RWPE2 (cell line): ENCODE measurements around the gene ZKSCAN3.
"Not testable (repeated sequence)": the region's sequence is repeated elsewhere in the genome, so short reads cannot be mapped to it uniquely, and the experiment has no call there.

Experiments
- ATAC-seq: fragments of 200-7000 bp; cut with Tn5 transposase; 3 replicates; pipeline ENCODE4 v1.9.1; 2021; ENCODE audit warnings: low read depth
- DNase-seq: peaks from one replicate; pipeline ENCODE4 v3.0.0-alpha.2; 2020; ENCODE audit warnings: low spot score
- H3K27ac ChIP-seq: fragments of 450-650 bp; 2 replicates; pipeline ENCODE4 v1.5.1; 2017; ENCODE audit warnings: mild to moderate bottlenecking; ENCODE audit not compliant: poor library complexity, severe bottlenecking
- H3K27me3 ChIP-seq: fragments of 250-450 bp; sonication (Bioruptor Pico); 2 replicates; pipeline ENCODE4 v1.5.1; 2021; ENCODE audit warnings: mild to moderate bottlenecking, moderate library complexity; ENCODE audit not compliant: insufficient read depth, poor library complexity, severe bottlenecking
- H3K36me3 ChIP-seq: fragments of 250-450 bp; sonication (Bioruptor Pico); 2 replicates; pipeline ENCODE4 v1.5.1; 2020; ENCODE audit warnings: low read depth, mild to moderate bottlenecking, moderate library complexity
- H3K4me1 ChIP-seq: fragments of 250-450 bp; sonication (Bioruptor Pico); 2 replicates; pipeline ENCODE4 v1.5.1; 2021; ENCODE audit warnings: mild to moderate bottlenecking, moderate library complexity; ENCODE audit not compliant: insufficient read depth, poor library complexity, severe bottlenecking
- H3K4me3 ChIP-seq: fragments of 250-450 bp; sonication (Bioruptor Pico); 2 replicates; pipeline ENCODE4 v1.5.1; 2021; ENCODE audit warnings: mild to moderate bottlenecking, moderate library complexity; ENCODE audit not compliant: severe bottlenecking
- H3K9me3 ChIP-seq: fragments of 250-450 bp; sonication (Bioruptor Pico); 2 replicates; pipeline ENCODE4 v1.5.1; 2021; ENCODE audit warnings: mild to moderate bottlenecking, moderate library complexity; ENCODE audit not compliant: severe bottlenecking
- TF ChIP-seq, protein P1 (sequence below): fragments of 450-650 bp; IDR thresholded peaks from one replicate; pipeline ENCODE4 v1.5.1; 2017; ENCODE audit warnings: mild to moderate bottlenecking, moderate library complexity; ENCODE audit not compliant: poor library complexity, severe bottlenecking

Gene ZKSCAN3

DNA sequence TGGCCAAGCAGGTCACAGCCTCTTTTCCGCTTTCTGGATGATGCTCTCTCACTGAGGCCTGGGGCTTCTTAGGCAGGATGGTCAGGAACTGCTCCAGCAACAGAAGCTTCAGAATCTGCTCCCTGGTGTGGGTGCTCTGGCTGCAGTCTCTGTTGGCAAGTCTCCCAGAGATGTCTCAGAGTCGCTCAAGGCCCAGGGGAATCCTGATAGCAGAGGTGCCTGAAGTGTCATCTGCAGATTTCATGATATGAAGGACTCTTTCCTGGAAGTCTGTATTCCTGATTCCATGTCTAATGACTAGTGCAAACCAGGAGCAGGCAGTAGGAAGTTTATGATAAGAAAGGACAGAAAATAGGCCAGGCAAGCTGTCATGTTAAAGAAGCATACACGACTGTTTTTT lies 34.1 kb upstream of the ZKSCAN3 start:
- TF ChIP-seq, protein P1, sequence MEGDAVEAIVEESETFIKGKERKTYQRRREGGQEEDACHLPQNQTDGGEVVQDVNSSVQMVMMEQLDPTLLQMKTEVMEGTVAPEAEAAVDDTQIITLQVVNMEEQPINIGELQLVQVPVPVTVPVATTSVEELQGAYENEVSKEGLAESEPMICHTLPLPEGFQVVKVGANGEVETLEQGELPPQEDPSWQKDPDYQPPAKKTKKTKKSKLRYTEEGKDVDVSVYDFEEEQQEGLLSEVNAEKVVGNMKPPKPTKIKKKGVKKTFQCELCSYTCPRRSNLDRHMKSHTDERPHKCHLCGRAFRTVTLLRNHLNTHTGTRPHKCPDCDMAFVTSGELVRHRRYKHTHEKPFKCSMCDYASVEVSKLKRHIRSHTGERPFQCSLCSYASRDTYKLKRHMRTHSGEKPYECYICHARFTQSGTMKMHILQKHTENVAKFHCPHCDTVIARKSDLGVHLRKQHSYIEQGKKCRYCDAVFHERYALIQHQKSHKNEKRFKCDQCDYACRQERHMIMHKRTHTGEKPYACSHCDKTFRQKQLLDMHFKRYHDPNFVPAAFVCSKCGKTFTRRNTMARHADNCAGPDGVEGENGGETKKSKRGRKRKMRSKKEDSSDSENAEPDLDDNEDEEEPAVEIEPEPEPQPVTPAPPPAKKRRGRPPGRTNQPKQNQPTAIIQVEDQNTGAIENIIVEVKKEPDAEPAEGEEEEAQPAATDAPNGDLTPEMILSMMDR, result no peak
- Histone ChIP-seq H3K4me3 (no peak overlapping the region), H3K36me3 (no peaks in the 10 kb centered on the region), H3K27me3 (no peaks in the 10 kb centered on the region), H3K27ac (no peak overlapping the region), H3K9me3 (no peaks in the 10 kb centered on the region), H3K4me1 (no peaks in the 10 kb centered on the region)
- no peak for ATAC-seq
- no peak for DNase-seq

DNA sequence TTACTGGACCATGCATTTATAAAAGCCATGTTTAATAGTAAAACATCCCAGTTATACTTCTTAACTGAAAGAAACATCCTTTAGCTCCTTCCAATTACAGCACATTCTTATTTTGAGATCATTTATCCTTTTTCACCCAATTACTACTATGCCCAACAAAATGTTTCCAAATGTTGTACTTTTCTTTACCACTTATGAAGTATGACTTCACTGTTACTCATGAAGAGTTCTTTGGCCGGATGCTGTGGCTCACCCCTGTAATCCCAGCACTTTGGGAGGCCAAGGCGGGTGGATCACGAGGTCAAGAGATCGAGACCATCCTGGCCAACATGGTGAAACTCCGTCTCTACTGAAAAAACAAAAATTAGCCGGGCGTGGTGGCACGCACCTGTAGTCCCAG lies 31.9 kb upstream of the ZKSCAN3 start:
- not testable (repeated sequence) for H3K27ac ChIP-seq, H3K27me3 ChIP-seq, DNase-seq, H3K9me3 ChIP-seq, H3K36me3 ChIP-seq, H3K4me1 ChIP-seq, H3K4me3 ChIP-seq, ATAC-seq

DNA sequence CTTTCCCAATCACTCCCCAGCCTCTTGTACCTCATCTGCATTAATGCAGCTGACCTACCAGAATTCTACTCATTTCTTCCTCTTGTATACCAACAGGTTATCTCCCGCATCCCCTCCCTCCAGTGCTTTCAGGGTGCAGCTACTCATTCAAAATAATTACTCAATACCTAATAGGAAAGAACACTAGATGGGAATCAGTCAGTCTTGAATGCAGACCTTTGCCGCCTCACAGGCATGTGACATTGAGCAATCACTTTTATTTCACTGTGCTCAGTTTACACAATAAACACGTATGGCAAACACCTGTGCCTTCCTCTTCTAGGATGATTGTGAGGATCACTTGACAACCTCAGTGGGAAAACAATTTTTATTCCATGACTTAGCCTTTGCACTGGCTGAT lies 27.1 kb upstream of the ZKSCAN3 start:
- no peaks in the 10 kb centered on the region for H3K4me1 ChIP-seq
- ATAC-seq (no peak), DNase-seq (no peak)
- H3K4me3 ChIP-seq, result no peak overlapping the region
- no peak overlapping the region for H3K27ac ChIP-seq
- H3K27me3 ChIP-seq, result no peaks in the 10 kb centered on the region
- no peaks in the 10 kb centered on the region for H3K36me3 ChIP-seq
- H3K9me3 ChIP-seq, result peaks cover 4% of the 10 kb centered on the region
- TF ChIP-seq, protein P1, result no peak

DNA sequence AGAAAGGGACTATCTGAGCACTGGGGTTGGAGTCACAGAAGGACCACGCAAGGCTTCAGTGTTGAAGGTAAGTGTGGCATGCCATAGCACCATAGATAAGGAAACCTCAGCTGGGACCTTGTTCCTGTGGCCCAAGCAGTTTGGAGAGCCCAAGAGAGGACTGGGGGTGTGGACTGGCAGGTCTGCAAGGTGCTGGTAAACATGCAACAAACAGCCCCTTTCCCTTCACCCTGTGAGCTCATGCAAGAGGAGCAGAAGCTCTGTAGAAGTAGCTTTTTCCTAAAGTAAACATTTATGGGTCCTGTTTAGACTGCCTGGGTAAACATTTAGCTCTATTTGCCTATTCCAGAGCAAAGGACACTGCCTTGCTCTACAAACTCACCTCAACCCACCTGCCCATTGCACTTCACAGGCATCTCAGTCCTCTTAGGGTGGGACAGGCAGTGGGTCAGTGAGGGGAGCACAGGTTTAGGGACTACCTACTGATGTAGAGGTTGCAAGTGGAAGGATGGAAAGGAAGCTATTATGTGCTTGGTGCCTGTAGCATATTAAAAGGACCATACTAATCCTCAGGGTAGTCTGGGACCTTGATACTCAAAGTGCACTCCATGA lies 25.8 kb upstream of the ZKSCAN3 start:
- no peaks in the 10 kb centered on the region for H3K27me3 ChIP-seq
- ATAC-seq, result no peak
- no peaks in the 10 kb centered on the region for H3K36me3 ChIP-seq
- TF ChIP-seq, protein P1, result no peak
- H3K4me3 ChIP-seq, result no peak overlapping the region
- DNase-seq, result no peak
- H3K27ac ChIP-seq, result no peak overlapping the region
- H3K4me1 ChIP-seq, result no peaks in the 10 kb centered on the region
- peaks cover 4% of the 10 kb centered on the region for H3K9me3 ChIP-seq

DNA sequence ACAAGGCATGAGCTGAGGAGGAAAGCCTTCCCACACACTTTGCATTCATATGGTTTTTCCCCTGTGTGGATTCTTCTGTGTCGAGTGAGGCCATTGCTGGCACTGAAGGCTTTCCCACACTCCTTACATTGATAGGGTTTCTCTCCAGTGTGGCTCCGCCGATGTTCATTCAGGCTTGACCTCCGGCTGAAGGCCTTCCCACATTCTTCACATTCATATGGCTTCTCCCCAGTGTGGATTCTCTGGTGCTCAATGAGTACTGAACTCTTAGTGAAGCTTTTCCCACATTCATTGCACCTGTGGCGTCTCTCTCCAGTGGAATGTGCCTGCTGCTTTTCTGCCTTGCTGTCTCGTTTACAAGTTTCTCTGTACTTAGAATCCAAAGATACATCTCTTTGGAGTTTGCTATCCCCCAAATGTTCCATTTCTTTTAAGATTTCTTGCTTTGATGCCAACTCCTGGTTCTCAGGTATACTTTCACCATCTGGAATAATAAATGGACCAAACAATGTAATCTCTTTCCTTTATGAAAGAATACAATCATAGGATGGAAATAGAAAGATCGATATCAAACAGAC lies 23.3 kb upstream of the ZKSCAN3 start:
- H3K36me3 ChIP-seq, result no peaks in the 10 kb centered on the region
- no peak overlapping the region for H3K27ac ChIP-seq
- H3K27me3 ChIP-seq, result no peaks in the 10 kb centered on the region
- ATAC-seq (no peak), DNase-seq (no peak)
- TF ChIP-seq, protein P1, result no peak
- peaks cover 4% of the 10 kb centered on the region for H3K9me3 ChIP-seq
- H3K4me3 ChIP-seq, result no peak overlapping the region
- no peaks in the 10 kb centered on the region for H3K4me1 ChIP-seq
